GM21381 (cell line): ENCODE measurements around the gene OCSTAMP.

ENCODE experiments used
- ATAC-seq: cut with Tn5 transposase; IDR thresholded peaks from one replicate; pipeline ENCODE4 v1.9.1; 2021; ENCODE audit warnings: mild to moderate bottlenecking, moderate library complexity; ENCODE audit not compliant: unreplicated experiment

OCSTAMP gene

GRCh38 chr20:46573788-46574584 is 23.5 kb upstream of the OCSTAMP start:
- no peak for ATAC-seq

- ATAC-seq = no peak
Observed at GRCh38 chr20:46573234-46573633, 22.8 kb upstream of the OCSTAMP start.

DNA sequence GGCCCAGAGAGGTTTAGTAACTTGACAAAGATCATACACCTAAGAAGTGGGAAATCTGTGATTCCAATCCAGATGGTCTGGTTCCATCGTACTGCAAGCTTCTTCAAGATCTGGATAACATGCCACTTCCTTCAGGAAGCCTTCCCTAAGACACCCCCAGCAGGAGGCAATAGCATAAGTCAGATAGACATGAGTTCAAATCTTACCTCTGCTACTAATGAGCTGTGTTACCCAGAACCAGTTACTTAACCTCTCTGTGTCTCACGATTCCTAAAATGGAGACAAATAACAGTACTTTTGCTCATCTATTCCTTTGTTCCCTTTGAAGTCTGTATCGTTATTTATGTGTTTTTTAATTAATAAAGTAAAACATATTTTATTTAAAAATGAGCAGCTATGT is 22.3 kb upstream of the OCSTAMP start:
- no peak for ATAC-seq

GRCh38 chr20:46572153-46572552 is 21.7 kb upstream of the OCSTAMP start:
- ATAC-seq = no peak

DNA sequence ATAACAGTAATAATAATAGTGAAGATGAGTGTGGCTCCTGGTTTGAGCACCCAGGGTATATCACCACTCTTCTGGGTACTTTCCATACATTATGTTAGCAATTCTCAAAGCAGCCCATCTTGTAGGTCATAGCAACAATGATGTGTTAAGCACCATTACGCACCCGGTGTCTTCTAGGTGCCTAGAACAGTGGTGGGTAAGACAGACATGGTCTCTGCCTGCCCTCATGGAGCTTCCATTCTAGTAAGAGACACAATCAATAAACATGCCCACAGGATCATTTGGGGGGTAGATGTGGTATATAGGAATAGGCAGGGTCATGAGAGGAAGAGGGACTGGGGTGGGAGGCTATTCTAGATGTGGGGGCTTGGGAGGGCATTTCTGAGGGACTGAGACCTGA is 21.0 kb upstream of the OCSTAMP start:
- no peak for ATAC-seq

GRCh38 chr20:46570956-46571355 is 20.5 kb upstream of the OCSTAMP start:
- ATAC-seq = no peak

DNA sequence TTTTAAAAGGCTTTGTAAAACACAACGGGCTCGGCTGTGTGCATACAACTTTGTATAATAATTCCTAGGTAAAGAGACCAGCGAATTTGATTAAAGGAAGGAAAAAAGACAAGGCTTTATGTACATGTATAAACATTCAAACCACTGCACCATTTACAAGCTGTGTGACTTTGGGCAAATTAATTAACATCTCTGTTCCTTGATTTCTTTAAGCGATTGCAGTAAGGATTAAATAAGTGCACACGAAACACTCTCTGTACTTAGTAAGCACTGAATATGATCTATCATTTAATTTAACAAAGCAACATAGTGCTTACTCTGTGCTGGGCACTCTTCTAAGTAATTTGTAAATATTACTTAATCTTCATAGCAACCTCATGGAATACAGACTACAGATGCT is 19.5 kb upstream of the OCSTAMP start:
- ATAC-seq = no peak

GRCh38 chr20:46568570-46569129 is 18.2 kb upstream of the OCSTAMP start:
- no peak for ATAC-seq

DNA sequence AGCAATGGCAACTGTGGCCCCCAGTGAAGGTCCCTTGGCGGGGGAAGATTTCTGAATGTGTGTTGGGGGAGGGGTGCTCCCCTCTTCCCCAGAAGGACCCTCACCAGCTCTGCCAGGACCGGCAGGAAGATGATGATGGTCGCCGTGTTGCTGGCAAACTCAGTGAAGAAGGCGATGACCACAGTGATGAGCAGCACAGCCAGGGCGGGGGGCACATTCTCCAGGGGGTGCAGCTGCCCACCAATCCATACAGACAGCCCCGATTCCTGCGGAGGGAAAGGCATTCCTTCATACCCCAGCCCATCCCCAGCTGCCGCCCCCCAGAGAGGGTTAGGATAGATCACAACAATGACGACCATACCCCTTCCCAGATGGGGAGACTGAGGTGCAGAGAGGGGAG is 15.7 kb upstream of the OCSTAMP start:
- no peak for ATAC-seq

DNA sequence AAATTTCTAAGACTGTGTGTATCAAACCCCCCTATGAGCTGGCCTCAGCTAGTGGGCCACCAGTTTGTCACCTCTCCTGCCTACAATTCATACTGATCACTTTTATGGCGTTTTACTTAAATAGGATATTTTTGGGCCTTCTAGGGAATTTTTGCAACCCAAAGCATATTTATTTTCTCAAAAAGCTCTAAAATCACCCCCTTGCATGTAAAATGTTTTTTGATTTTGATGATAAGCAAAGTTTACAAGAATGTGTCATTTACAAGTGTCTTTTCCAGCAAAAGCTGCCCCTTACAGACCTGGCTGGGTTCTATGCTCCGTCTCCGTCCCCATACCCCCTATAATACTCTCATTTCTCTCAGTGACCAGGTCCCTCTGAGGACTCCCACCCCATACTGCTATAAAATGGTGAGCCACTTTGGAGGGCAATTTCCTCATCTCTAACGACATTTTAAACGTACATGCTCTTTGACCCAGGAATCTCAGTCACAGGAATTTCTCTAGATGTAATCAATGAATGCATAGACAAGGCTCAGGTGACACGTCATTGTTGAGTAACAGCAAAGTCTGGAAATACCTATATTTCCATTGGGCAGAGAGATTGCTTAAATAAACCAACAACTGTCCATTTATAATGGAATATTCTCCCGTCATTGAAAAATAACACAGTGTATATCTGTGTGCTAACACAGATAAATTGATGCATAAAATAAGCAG is 13.9 kb upstream of the OCSTAMP start:
- ATAC-seq = no peak

DNA sequence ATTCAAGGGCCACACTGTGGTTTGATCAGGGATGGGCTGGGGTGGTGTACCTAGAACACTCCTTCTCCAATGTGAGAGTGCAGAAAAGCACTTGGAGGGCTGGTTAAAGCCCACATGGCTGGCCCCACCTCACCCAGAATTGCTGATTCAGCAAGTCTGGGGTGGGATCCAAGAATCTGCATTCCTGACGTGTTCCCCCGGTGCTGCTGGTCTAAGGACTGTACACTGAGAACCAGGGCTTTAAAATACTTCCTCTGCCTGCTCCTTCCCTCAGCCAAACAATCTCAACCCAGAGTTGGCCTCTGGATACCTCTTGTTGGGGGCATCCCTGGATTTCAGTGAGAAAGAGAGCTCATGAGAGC is 13.4 kb upstream of the OCSTAMP start:
- no peak for ATAC-seq

GRCh38 chr20:46563170-46563859 is 12.9 kb upstream of the OCSTAMP start:
- no peak for ATAC-seq

GRCh38 chr20:46562373-46563169 is 12.1 kb upstream of the OCSTAMP start:
- ATAC-seq = peak; percentile 57

DNA sequence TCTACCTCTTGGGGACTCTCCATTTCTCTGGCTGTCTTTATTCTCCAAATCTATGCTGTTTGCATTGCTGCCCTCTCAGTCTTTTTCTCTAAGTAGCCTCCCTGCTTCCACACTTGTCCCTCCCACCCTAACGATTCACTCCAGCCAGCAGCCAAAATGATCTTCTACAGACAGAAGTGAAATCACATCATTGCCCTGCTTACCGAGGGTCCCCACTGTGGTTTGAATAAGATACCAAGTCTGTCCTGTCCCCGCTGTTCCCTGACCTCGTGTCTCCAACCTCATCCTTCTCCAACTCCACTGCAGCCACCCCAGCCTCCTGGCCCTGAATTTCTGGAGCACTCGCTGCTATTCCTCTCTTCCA is 11.5 kb upstream of the OCSTAMP start:
- no peak for ATAC-seq

GRCh38 chr20:46559685-46560440 is 9.4 kb upstream of the OCSTAMP start:
- no peak for ATAC-seq

GRCh38 chr20:46559001-46559400 is 8.5 kb upstream of the OCSTAMP start:
- ATAC-seq = no peak

- no peak for ATAC-seq
Observed at GRCh38 chr20:46558511-46558959, 8.1 kb upstream of the OCSTAMP start.

GRCh38 chr20:46557231-46557956 is 6.9 kb upstream of the OCSTAMP start:
- ATAC-seq = no peak

GRCh38 chr20:46555370-46555956 is 5.0 kb upstream of the OCSTAMP start:
- ATAC-seq = no peak
